ENCODE results near the gene MAMDC2.

DNA sequence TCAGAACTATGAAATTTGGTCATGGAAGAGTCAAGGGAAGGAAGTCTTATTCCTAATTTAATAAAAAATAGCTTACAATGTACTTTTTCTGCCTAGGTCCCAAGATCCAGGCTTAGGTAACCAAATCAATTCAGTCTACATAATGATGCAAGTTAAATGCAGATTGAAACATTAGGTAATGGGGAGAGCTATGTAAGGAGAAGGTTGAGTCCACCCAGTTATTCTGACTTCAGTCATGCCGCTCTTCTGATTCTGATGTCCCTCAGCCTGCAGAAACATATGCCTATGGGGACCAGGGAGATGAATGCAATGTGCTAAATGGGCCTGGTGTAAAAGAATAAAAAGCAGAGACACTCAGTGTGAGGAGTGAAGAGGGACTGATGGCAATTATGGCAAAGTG, 63.9 kb downstream of the MAMDC2 start:
- TF ChIP-seq, protein P1, sequence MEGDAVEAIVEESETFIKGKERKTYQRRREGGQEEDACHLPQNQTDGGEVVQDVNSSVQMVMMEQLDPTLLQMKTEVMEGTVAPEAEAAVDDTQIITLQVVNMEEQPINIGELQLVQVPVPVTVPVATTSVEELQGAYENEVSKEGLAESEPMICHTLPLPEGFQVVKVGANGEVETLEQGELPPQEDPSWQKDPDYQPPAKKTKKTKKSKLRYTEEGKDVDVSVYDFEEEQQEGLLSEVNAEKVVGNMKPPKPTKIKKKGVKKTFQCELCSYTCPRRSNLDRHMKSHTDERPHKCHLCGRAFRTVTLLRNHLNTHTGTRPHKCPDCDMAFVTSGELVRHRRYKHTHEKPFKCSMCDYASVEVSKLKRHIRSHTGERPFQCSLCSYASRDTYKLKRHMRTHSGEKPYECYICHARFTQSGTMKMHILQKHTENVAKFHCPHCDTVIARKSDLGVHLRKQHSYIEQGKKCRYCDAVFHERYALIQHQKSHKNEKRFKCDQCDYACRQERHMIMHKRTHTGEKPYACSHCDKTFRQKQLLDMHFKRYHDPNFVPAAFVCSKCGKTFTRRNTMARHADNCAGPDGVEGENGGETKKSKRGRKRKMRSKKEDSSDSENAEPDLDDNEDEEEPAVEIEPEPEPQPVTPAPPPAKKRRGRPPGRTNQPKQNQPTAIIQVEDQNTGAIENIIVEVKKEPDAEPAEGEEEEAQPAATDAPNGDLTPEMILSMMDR (IDR thresholded peaks at IDR 0.05), result no peak
- TF ChIP-seq POLR2A (IDR thresholded peaks at IDR 0.05), result no peak
- no peak for TF ChIP-seq POLR2AphosphoS5 (IDR thresholded peaks at IDR 0.05)
- TF ChIP-seq EP300 (IDR thresholded peaks at IDR 0.05), result no peak

Measured in gastroesophageal sphincter (tissue), 3 donors.